ENCODE data around the gene PGF.

GRCh38 chr14:74950795-74951442 is 4.5 kb downstream of the PGF start:
- TF ChIP-seq CTCF (IDR thresholded peaks at IDR 0.05) (no peak), POLR2A (IDR thresholded peaks at IDR 0.05) (no peak)
